OCI-LY7 (cell line): ENCODE data around the gene TUBAL3.

Experiments used
- EZH2phosphoT487 ChIP-seq: fragments of 200-600 bp; sonication (generic); IDR thresholded peaks from 2 replicates; pipeline ENCODE4 v1.6.1; 2018; ENCODE audit warnings: low read depth, borderline replicate concordance, mild to moderate bottlenecking, mixed run types, antibody characterized with exemption, low read length, moderate library complexity, mixed read lengths
- TF ChIP-seq, protein P1 (sequence below): fragments of 200-600 bp; sonication (generic); conservative IDR thresholded peaks from 2 replicates; pipeline ENCODE4 v1.5.1; 2014; ENCODE audit warnings: mild to moderate bottlenecking, antibody characterized with exemption, low read length, moderate library complexity, mixed read lengths

DNA sequence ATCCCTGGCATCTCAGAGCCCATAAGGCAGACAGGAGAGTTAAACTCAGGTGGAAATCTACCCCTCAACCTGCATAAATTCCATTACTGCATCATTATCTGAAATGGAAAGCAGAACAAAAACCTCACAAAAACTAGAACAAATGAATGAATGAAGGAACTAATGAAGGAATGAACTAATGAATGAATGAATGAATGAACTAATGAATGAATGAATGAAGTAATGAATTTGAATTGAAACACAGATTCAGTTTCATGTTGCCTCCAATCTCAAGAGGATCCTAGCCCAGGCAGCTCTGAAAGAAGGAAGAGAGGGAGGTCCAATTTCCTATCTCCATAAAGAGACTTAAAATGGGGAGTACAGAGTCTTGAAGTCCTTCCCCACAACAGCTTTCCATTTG, 41.8 kb downstream of the TUBAL3 start:
- TF ChIP-seq, protein P1, sequence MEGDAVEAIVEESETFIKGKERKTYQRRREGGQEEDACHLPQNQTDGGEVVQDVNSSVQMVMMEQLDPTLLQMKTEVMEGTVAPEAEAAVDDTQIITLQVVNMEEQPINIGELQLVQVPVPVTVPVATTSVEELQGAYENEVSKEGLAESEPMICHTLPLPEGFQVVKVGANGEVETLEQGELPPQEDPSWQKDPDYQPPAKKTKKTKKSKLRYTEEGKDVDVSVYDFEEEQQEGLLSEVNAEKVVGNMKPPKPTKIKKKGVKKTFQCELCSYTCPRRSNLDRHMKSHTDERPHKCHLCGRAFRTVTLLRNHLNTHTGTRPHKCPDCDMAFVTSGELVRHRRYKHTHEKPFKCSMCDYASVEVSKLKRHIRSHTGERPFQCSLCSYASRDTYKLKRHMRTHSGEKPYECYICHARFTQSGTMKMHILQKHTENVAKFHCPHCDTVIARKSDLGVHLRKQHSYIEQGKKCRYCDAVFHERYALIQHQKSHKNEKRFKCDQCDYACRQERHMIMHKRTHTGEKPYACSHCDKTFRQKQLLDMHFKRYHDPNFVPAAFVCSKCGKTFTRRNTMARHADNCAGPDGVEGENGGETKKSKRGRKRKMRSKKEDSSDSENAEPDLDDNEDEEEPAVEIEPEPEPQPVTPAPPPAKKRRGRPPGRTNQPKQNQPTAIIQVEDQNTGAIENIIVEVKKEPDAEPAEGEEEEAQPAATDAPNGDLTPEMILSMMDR = no peak
- no peak for TF ChIP-seq EZH2phosphoT487
